ENCODE measurements around the gene DAZL. TPM values are rescaled to one million over a fixed set of nuclear protein-coding genes. Genes with fewer than 3 reads are reported as not detected.

The DAZL gene
- total and polyA plus RNA-seq, 9 of the 15 experiments (the other 6 are each of a cell fraction or from before 2014, with no cell fraction given) = not detected

- TF ChIP-seq DPF2 (IDR thresholded peaks at IDR 0.05) (peak; percentile 89), YY1 (IDR thresholded peaks at IDR 0.05; ENCODE audit: borderline replicate concordance in 1 of 3, control insufficient read depth in 1 of 3, extremely low read depth in 1 of 3, insufficient read depth in 3 of 3, insufficient read length in 1 of 3, insufficient replicate concordance in 2 of 3, low read depth in 1 of 3, low read length in 2 of 3) (no peak), CREM (IDR thresholded peaks at IDR 0.05; ENCODE audit: low read depth) (peak; percentile 63; the same call in 1 of the 2 replicates), HES1 (IDR thresholded peaks at IDR 0.05; ENCODE audit: low read depth) (peak; percentile 39; the same call in 1 of the 2 replicates), HNRNPH1 (optimal IDR thresholded peaks at IDR 0.05; ENCODE audit: low read depth, low read length) (no peak), L3MBTL2 (IDR thresholded peaks at IDR 0.05) (peak; percentile 36; the same call in 1 of the 2 replicates), ATF3 (IDR thresholded peaks at IDR 0.05) (peak; percentile 85), ATF3 (CRISPR knock-in tag; conservative IDR thresholded peaks at IDR 0.05) (no peak), CEBPG (CRISPR knock-in tag; IDR thresholded peaks at IDR 0.05) (no peak; the same call in 1 of the 2 replicates), CEBPG (tag; conservative IDR thresholded peaks at IDR 0.05 in 1 of 2, IDR thresholded peaks at IDR 0.05 in 1 of 2) (peak in 1 of 2 experiments; percentile 81; a peak in 2 of 4 replicates), CC2D1A (IDR thresholded peaks at IDR 0.05) (no peak), ATF1 (CRISPR knock-in tag; IDR thresholded peaks at IDR 0.05) (no peak), ATF1 (tag; IDR thresholded peaks at IDR 0.05) (peak; percentile 46; the same call in 1 of the 2 replicates), NR2C1 (IDR thresholded peaks at IDR 0.05) (peak; percentile 86), NR2C1 (tag; IDR thresholded peaks at IDR 0.05) (peak; percentile 95)
- TF ChIP-seq, protein P1, sequence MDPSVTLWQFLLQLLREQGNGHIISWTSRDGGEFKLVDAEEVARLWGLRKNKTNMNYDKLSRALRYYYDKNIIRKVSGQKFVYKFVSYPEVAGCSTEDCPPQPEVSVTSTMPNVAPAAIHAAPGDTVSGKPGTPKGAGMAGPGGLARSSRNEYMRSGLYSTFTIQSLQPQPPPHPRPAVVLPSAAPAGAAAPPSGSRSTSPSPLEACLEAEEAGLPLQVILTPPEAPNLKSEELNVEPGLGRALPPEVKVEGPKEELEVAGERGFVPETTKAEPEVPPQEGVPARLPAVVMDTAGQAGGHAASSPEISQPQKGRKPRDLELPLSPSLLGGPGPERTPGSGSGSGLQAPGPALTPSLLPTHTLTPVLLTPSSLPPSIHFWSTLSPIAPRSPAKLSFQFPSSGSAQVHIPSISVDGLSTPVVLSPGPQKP (CRISPR knock-in tag; IDR thresholded peaks at IDR 0.05) = no peak
- TF ChIP-seq, protein P2, sequence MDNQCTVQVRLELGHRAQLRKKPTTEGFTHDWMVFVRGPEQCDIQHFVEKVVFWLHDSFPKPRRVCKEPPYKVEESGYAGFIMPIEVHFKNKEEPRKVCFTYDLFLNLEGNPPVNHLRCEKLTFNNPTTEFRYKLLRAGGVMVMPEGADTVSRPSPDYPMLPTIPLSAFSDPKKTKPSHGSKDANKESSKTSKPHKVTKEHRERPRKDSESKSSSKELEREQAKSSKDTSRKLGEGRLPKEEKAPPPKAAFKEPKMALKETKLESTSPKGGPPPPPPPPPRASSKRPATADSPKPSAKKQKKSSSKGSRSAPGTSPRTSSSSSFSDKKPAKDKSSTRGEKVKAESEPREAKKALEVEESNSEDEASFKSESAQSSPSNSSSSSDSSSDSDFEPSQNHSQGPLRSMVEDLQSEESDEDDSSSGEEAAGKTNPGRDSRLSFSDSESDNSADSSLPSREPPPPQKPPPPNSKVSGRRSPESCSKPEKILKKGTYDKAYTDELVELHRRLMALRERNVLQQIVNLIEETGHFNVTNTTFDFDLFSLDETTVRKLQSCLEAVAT (IDR thresholded peaks at IDR 0.05) = no peak
- TF ChIP-seq, protein P3, sequence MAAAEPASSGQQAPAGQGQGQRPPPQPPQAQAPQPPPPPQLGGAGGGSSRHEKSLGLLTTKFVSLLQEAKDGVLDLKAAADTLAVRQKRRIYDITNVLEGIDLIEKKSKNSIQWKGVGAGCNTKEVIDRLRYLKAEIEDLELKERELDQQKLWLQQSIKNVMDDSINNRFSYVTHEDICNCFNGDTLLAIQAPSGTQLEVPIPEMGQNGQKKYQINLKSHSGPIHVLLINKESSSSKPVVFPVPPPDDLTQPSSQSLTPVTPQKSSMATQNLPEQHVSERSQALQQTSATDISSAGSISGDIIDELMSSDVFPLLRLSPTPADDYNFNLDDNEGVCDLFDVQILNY (CRISPR knock-in tag; IDR thresholded peaks at IDR 0.05) = no peak
Measured at GRCh38 chr3:16546186-16547010, 58.8 kb downstream of the DAZL start (continued).
